GM12865 (cell line): ENCODE data around the gene TMC5.

Experiments used
- DNase-seq: peaks from one replicate; pipeline ENCODE4 v3.0.0; 2010; ENCODE audit warnings: low read depth
- H3K4me3 ChIP-seq: 2 replicates; pipeline ENCODE4 v1.5.1; 2011; ENCODE audit warnings: mild to moderate bottlenecking, low read depth, low read length, control low read depth
- TF ChIP-seq, protein P1 (sequence below): IDR thresholded peaks from 2 replicates; pipeline ENCODE4 v1.5.1; 2011; ENCODE audit warnings: low read length, control low read depth, low read depth, inconsistent platforms; ENCODE audit not compliant: insufficient read depth; ENCODE audit errors: missing control alignments

TMC5 gene

DNA sequence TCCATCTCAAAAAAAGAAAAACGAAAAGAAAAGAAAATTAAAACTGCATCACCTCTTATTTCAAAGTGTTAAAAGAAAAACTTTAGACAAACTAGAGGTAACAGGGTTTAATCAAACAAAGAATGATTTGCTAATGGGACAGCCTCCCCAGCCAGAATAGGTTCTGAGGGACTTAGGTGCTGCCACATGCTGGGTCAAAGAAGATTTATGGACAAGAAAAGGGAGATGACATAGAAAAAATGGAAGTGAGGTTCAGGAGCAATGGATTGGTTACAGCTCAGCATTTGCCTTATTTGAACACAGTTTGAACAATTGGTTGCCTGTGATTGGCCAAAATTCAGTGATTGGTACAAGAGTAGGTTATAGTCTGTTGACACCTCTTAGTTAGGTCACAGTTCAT lies 21.1 kb downstream of the TMC5 start:
- H3K4me3 ChIP-seq: no peak overlapping the region
- TF ChIP-seq, protein P1, sequence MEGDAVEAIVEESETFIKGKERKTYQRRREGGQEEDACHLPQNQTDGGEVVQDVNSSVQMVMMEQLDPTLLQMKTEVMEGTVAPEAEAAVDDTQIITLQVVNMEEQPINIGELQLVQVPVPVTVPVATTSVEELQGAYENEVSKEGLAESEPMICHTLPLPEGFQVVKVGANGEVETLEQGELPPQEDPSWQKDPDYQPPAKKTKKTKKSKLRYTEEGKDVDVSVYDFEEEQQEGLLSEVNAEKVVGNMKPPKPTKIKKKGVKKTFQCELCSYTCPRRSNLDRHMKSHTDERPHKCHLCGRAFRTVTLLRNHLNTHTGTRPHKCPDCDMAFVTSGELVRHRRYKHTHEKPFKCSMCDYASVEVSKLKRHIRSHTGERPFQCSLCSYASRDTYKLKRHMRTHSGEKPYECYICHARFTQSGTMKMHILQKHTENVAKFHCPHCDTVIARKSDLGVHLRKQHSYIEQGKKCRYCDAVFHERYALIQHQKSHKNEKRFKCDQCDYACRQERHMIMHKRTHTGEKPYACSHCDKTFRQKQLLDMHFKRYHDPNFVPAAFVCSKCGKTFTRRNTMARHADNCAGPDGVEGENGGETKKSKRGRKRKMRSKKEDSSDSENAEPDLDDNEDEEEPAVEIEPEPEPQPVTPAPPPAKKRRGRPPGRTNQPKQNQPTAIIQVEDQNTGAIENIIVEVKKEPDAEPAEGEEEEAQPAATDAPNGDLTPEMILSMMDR: no peak
- DNase-seq: no peak

DNA sequence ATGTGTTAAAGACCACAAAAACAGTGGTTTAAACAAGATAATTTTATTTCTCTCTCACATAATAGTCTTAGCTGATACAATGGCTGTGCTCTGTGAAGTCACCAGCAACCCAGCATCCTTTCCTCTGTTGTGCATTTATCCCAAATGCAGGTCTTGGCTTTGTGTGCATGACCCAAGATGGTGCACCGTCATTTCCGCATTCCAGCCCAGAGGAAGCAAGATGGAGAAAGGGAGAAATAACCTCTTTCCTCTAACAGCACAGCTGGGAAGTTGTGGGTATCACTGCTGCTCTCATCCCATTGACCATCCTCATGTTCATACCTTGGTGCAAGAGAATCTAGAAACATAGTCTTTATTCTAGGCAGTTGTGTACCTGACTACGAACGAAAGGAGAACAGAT lies 21.8 kb downstream of the TMC5 start:
- no peak for DNase-seq
- H3K4me3 ChIP-seq: no peak overlapping the region
- TF ChIP-seq, protein P1: no peak

DNA sequence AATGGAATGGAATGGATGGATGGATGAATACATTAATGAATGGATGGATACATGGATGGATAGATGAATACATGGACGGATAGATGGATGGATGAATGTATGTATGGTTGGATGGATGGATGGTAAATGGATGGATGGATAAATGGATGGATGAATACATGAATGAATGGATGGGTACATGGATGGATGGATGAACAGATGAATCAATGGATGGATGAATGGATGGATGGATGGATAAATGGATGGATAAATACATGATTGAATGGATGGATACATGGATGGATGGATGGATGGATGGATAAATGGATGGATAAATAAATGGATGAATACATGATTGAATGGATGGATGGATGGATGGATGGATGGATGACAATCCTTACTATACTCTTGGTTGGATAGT lies 26.0 kb downstream of the TMC5 start:
- DNase-seq: no peak
- H3K4me3 ChIP-seq: no peak overlapping the region
- TF ChIP-seq, protein P1: no peak

DNA sequence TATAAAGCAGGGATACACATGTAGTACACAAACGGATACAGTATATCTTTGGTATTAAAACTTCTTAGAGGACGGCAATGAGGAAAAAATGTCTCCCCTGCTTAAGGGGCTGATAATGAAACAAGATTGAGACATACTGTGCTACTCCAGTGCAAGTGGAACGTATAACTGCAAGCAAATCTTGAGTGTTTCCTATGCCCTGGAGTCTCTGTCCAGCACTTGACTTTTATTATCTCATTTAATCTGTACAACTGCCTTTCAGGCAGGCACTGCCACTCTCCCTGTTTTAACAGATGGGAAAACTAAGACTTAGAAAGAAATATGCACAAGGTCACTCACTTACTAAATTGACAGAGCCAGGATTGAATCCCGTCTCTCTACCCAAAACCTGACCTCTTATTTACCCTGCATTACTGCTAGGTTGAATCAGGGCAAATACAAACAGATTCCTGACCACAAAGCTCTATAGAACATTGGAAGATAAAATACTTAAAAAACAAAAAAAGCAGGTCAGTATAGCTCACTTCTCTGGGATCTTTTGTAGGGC lies 28.7 kb downstream of the TMC5 start:
- no peak overlapping the region for H3K4me3 ChIP-seq
- TF ChIP-seq, protein P1: no peak
- no peak for DNase-seq

DNA sequence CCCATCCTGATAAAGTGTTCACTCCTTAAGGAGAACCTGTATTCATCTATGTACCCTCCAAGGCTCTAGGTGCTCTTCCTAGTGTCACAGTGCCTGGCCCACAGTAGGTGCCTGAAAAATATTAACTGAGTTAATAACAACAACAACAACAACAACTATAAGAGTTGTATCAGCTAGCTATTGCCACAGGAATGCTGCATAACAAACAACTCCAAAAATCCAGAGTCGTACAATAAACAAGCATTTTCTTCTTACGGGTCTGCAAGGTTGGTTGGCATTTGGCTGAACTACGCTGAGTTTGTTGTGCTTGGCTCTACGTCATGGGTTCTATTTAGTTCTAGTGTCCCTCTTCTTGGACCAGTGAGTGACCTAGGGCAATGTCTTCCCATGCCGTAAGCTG lies 29.2 kb downstream of the TMC5 start:
- TF ChIP-seq, protein P1: no peak
- DNase-seq: no peak
- H3K4me3 ChIP-seq: no peak overlapping the region

DNA sequence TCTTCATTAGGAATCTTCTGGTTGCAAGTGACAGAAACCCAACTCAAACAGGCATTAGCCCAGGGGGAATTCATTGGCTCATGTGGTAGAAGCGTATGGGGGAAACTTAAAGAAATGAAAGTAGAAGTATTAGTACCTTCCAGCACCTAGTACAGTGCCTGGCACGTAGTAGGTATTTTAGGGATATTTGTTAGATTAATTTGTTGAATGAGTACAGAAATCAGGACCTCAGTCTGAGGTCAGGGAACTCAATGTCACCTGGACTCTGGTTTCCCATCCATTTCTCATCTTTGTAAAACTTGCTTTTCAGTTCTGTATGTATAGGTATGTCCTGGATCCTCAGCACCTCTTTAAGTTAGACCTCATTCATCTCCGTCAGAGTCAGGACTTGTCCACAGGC lies 32.5 kb downstream of the TMC5 start:
- no peak overlapping the region for H3K4me3 ChIP-seq
- no peak for DNase-seq
- TF ChIP-seq, protein P1: no peak

GRCh38 chr16:19458722-19459379 lies 41.2 kb downstream of the TMC5 start:
- no peak for DNase-seq
- TF ChIP-seq, protein P1: no peak
- no peak overlapping the region for H3K4me3 ChIP-seq
